ENCODE results near the gene ATP2B1. TPM values are rescaled to one million over a fixed set of nuclear protein-coding genes. Genes with fewer than 3 reads are reported as not detected.

The ATP2B1 gene
- total RNA-seq, 1 donor from 2014 or later, result 177 TPM

DNA sequence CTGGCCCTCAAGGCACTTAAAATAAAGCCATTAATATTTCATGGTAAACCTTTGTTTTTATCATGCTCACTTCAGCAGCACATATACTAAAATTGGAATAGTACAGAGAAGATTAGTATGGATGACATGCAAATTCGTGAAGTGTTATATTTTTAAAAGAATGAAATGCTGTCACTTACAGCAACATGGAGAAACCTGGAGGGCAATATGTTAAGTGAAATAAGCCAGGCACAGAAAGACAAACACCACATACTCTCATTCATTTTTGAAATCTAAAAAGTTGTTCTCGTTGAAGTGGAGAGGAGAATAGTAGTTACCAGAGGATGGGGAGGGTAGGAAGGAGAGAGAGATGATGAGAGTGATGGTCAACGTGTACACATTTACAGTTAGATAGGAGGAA, 45.4 kb upstream of the ATP2B1 start:
- TF ChIP-seq EZH2 (IDR thresholded peaks at IDR 0.05) (no peak), EZH2phosphoT487 (IDR thresholded peaks at IDR 0.05) (no peak)
- TF ChIP-seq, protein P1, sequence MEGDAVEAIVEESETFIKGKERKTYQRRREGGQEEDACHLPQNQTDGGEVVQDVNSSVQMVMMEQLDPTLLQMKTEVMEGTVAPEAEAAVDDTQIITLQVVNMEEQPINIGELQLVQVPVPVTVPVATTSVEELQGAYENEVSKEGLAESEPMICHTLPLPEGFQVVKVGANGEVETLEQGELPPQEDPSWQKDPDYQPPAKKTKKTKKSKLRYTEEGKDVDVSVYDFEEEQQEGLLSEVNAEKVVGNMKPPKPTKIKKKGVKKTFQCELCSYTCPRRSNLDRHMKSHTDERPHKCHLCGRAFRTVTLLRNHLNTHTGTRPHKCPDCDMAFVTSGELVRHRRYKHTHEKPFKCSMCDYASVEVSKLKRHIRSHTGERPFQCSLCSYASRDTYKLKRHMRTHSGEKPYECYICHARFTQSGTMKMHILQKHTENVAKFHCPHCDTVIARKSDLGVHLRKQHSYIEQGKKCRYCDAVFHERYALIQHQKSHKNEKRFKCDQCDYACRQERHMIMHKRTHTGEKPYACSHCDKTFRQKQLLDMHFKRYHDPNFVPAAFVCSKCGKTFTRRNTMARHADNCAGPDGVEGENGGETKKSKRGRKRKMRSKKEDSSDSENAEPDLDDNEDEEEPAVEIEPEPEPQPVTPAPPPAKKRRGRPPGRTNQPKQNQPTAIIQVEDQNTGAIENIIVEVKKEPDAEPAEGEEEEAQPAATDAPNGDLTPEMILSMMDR (IDR thresholded peaks at IDR 0.05), result no peak
- H3K27ac Mint-ChIP-seq, result no peak overlapping the region
- H3F3A ChIP-seq (ENCODE audit: low read depth), result no peaks in the 10 kb centered on the region
- no peaks in the 10 kb centered on the region for H3K36me3 Mint-ChIP-seq
- H3K9ac ChIP-seq, result no peak overlapping the region
- DNase-seq (ENCODE audit: low spot score), result no peak
- H3K9me3 Mint-ChIP-seq, result peaks cover under 1% of the 10 kb centered on the region
- H3K4me3 Mint-ChIP-seq, result no peak overlapping the region
- H3K79me2 ChIP-seq (ENCODE audit: low read depth), result no peaks in the 10 kb centered on the region
- H3K9me3 ChIP-seq (ENCODE audit: low read depth), result peaks cover 4% of the 10 kb centered on the region
- H3K4me1 ChIP-seq, result no peaks in the 10 kb centered on the region
- H3K27ac ChIP-seq, result no peak overlapping the region
- no peak overlapping the region for H2AFZ ChIP-seq (replicated peaks)
- peaks cover 2% of the 10 kb centered on the region for H3K4me1 Mint-ChIP-seq
- H3K27me3 Mint-ChIP-seq (ENCODE audit: insufficient read depth, low read depth), result no peaks in the 10 kb centered on the region
- no peak overlapping the region for H3K4me2 ChIP-seq
- no peaks in the 10 kb centered on the region for H4K20me1 ChIP-seq (ENCODE audit: low read depth)
- no peaks in the 10 kb centered on the region for H3K36me3 ChIP-seq
- H3K4me3 ChIP-seq, result no peak overlapping the region
- H3K27me3 ChIP-seq, result no peaks in the 10 kb centered on the region

DNA sequence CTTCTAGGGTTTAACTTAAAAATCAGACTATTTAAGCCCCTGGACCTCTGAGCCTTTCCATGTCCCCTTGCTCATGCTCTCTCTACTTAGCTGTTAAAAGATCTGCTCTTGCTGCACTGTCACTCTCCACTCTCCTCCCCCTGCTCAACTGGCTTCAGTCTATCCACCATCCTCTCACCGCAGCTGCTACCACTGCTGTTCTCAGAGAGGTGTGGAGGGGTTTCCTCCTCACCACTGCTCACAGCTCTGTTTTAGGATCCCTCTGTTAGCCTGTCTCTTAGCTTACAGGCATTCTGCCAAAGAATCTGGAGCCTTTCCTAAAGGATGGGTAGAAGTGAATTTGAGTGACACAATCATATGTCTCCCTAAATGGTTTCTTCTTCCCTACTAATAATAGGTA, 43.7 kb upstream of the ATP2B1 start:
- H2AFZ ChIP-seq (replicated peaks), result no peak overlapping the region
- Mint-ChIP-seq H3K9me3 (peaks cover 2% of the 10 kb centered on the region), H3K27ac (peak overlapping the region; percentile 64), H3K27me3 (ENCODE audit: insufficient read depth, low read depth) (no peaks in the 10 kb centered on the region), H3K4me3 (no peak overlapping the region), H3K36me3 (no peaks in the 10 kb centered on the region), H3K4me1 (no peaks in the 10 kb centered on the region)
- no peaks in the 10 kb centered on the region for H4K20me1 ChIP-seq (ENCODE audit: low read depth)
- TF ChIP-seq EZH2phosphoT487 (IDR thresholded peaks at IDR 0.05) (no peak), EZH2 (IDR thresholded peaks at IDR 0.05) (no peak)
- TF ChIP-seq, protein P1 (IDR thresholded peaks at IDR 0.05), result no peak
- DNase-seq (ENCODE audit: low spot score), result no peak
- peaks cover 4% of the 10 kb centered on the region for H3K9me3 ChIP-seq (ENCODE audit: low read depth)
- no peak overlapping the region for H3K9ac ChIP-seq
- no peaks in the 10 kb centered on the region for H3K36me3 ChIP-seq
- H3K4me3 ChIP-seq, result no peak overlapping the region
- no peak overlapping the region for H3K4me2 ChIP-seq
- no peaks in the 10 kb centered on the region for H3K79me2 ChIP-seq (ENCODE audit: low read depth)
- no peak overlapping the region for H3K27ac ChIP-seq
- no peaks in the 10 kb centered on the region for H3K4me1 ChIP-seq
- H3F3A ChIP-seq (ENCODE audit: low read depth), result no peaks in the 10 kb centered on the region
- no peaks in the 10 kb centered on the region for H3K27me3 ChIP-seq

DNA sequence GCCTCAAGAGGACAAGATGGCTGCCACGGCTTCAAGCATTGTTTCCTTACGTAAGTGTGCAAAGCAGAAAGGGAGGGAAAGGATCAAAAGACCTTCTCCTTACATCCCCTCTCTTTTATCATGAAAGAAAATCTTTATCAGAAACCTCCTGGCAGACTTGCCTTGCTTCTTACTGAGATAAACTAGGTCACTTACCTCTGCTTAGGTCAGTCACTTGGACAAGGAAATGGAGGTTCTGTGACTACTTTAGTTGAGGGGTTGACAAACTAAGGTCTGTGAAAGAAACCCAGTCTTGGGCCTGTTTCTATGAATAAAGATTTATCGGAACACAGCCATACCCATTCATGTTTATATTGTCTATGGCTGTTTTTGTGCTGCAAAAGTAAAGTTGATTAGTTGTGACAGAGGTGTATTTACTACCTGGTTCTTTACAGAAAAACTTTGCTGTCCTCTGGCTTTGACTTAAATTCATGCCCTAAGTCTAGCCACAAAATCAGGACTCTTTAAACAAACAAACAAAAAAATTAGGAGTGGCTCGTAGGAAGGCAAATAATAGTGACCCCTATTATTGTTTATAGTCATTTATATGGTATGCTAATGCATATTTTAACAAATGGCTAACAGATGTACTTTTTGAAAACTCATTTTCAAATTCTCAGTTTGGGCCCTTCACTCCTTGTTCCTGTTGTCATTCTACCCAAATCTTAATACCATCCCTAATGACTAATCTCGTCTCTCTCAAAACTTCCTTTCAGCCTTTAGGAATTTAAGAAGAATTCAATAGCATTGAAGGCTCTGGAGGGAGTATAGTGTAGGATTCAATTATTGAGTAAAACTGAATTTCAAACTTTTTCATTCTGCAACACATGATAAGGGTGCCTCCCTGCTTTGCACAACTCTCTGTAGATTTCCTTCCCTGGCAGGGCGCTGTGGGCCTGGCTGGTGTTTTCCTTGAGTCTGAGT, 42.0 kb upstream of the ATP2B1 start:
- no peaks in the 10 kb centered on the region for H3K36me3 Mint-ChIP-seq
- H3K9me3 ChIP-seq (ENCODE audit: low read depth), result peaks cover 4% of the 10 kb centered on the region
- H3K4me1 ChIP-seq, result no peaks in the 10 kb centered on the region
- H3K27ac ChIP-seq, result no peak overlapping the region
- no peaks in the 10 kb centered on the region for H3K4me1 Mint-ChIP-seq
- no peak overlapping the region for H2AFZ ChIP-seq (replicated peaks)
- no peaks in the 10 kb centered on the region for H3K27me3 ChIP-seq
- TF ChIP-seq, protein P1 (IDR thresholded peaks at IDR 0.05), result no peak
- TF ChIP-seq EZH2 (IDR thresholded peaks at IDR 0.05) (no peak), EZH2phosphoT487 (IDR thresholded peaks at IDR 0.05) (no peak)
- H3F3A ChIP-seq (ENCODE audit: low read depth), result no peaks in the 10 kb centered on the region
- no peaks in the 10 kb centered on the region for H4K20me1 ChIP-seq (ENCODE audit: low read depth)
- H3K4me3 ChIP-seq, result no peak overlapping the region
- H3K27ac Mint-ChIP-seq, result no peak overlapping the region
- H3K9me3 Mint-ChIP-seq, result peaks cover 2% of the 10 kb centered on the region
- H3K4me3 Mint-ChIP-seq, result no peak overlapping the region
- no peak for DNase-seq (ENCODE audit: low spot score)
- H3K36me3 ChIP-seq, result no peaks in the 10 kb centered on the region
- no peaks in the 10 kb centered on the region for H3K79me2 ChIP-seq (ENCODE audit: low read depth)
- H3K4me2 ChIP-seq, result no peak overlapping the region
- H3K27me3 Mint-ChIP-seq (ENCODE audit: insufficient read depth, low read depth), result no peaks in the 10 kb centered on the region
- H3K9ac ChIP-seq, result no peak overlapping the region

All from neural progenitor cell (in vitro differentiated cells).